HG02840 (cell line): ENCODE results near the gene CCSAP.
"Not testable (repeated sequence)": the region's sequence is repeated elsewhere in the genome, so short reads cannot be mapped to it uniquely, and the experiment has no call there.

Experiments used
- ATAC-seq: cut with Tn5 transposase; IDR thresholded peaks from one replicate; pipeline ENCODE4 v1.9.1; 2021; ENCODE audit warnings: mild to moderate bottlenecking, moderate library complexity, moderate number of reproducible peaks; ENCODE audit not compliant: unreplicated experiment, low FRiP score

Gene CCSAP, protein sequence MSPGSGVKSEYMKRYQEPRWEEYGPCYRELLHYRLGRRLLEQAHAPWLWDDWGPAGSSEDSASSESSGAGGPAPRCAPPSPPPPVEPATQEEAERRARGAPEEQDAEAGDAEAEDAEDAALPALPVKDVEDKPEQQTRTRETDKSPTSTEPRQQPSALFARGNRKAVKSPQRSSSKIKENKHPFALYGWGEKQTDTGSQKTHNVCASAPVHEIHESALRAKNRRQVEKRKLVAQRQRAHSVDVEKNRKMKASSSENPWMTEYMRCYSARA

DNA sequence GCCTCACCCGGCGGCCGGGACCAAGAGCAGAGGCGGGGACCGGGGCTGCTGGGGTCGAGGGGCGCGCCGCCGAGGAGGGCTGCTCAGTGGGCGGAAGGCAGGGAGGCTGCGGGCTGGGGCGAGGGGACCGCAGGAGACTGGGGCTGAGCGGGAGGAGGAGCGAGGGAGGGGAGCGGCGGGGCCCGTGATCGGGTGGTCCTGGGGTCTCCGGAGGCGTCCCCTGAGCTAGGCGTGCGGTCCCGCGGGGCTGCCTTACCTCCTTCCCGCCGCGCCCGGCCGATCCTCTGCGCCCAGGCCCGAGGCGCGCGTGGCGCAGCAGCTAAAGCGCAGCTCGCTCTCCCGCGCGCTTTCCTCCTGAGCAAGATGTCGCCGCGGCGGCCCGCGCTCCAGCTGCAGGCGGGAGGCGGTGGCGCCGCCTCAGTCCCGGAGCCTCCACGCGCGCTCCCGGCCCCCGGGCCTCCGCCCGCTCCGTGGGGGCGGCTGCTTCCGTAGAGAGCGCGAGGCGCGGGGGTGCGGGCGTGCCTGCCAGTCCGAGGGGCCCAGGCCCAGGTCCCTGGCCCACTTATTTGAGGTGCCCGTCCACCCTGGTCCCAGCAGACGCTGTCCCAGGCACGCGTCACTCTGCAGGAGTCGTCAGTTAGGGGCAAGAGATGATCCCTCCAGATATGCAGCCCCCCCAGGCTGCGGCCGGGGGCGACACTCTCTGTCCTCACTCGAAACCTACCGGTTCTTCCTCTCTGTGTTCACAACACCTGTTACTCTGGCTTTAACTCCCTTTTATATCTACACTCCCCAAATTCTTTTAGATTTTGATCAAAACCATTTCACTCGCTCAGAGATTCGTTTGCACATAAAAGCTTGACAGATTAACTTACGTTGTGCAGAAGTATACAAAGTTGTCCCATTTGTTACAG is at the start of gene CCSAP:
TSS of gene CCSAP (minus strand) at position 392 of the 914 bp plus-strand sequence. CDS start 582 bp downstream, outside the sequence.
- ATAC-seq = peak; percentile 40

DNA sequence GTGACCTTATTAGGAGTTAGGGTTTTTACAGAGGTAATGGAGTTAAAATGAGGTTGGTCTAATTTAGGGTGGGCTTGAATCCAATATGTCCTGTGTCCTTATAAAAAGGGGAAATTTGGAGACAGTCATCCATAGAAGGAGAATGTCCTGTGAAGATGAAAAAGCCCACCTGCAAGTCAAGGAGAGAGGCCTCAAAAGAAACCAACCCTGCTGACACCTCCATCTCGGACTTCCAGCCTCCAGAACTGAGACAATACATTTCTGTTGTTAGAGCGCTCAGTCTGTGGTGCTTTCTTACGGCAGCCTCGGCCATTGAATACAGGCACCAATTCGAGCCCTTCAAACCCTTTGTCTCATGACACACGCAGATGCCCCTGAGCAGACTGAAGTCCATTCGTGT is 47.3 kb upstream of the CCSAP start:
- no peak for ATAC-seq

DNA sequence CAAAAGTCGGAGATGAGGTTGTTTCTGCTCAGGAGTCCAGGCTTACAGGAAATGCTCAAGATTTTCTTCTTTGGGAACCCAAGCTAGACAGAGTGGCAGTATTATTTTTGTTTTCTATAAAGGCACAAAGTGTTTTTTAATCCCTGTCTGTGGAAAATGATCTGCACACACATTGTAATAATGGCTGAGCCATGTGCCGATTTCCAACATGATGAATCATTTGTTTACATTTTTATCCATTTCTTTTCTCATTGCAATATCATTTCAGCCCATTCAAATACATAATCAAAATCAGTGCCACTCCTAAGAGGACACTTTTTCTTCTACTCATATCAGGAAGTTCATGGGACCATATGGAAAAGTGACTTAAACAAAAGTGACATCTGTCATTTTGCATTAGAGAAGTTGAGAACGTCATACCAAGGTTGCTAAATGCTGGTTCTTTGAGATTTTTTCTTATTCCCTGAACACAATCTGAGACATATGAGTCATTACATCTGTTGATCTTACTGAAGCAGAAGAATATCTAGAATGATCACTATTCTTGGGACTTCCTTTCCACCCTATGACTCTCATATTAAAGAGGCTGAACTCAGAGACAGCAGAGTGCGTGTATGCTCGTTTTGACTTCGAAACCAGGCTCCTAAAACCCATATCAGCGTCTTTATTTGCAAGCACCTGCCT is 46.2 kb upstream of the CCSAP start:
- no peak for ATAC-seq

DNA sequence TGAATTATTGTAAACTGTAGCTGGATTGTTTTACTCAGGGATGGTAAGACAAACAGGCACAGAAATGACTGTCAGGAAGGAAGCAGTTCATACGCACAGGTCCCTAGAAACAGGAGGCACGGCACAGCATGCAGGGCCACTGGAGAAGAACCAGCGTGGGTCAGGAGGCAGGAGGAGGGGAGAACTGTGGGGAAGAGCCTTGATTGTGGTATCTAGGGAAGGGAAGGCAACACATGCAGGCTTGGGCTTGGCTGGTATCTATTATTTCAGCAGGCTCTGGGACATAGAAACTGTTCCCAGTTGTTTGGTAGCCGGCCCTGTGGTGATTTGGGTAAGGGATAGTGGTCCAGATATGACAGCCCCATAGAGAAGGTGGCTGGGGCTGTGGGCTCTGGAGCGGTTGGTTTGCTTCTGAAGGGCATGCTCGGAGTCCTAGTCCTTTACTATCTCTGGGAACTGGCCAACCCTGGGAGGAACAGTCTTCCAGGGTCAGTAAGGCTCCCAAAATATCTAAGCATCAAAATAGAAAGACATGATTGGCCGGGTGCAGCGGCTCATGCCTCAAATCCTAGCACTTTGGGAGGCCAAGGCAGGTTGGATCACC is 43.1 kb upstream of the CCSAP start:
- no peak for ATAC-seq

DNA sequence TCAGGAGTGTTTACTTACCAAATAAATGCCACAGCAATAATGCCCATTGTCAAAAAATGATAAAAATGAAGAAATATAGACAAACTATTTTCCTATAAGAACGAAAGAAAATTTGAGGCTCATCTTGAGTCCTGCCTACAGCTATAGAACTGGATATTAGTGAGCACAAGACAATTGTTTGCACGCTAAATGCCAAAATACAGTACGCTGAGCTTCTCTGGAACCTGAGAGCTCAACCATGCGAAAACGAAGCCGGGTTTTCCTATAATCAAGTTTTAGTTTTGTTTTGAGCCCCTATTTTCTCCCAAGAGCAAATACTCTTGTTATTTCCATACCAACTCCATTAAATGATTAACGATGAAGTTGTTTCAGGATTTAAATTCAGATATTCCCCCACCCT is 42.0 kb upstream of the CCSAP start:
- ATAC-seq = no peak

DNA sequence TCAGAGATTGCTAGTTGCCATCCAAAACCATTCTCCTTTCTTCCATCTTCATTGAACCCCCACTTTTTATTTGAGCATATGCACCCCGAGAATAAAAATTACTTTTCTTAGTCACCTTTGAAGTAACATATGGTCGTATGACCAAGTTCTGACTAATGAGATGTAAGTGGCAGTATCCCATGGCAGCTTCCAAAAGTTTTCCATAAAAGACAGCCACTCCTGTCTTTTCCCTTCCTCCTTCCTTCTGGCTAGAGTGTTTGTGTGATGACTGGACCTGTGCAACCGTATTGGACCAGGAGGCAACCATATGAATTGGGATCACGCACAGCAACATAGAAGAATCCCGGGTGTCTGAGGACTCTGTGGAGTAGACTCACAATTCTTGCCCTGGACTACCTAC is 41.1 kb upstream of the CCSAP start:
- ATAC-seq = no peak

DNA sequence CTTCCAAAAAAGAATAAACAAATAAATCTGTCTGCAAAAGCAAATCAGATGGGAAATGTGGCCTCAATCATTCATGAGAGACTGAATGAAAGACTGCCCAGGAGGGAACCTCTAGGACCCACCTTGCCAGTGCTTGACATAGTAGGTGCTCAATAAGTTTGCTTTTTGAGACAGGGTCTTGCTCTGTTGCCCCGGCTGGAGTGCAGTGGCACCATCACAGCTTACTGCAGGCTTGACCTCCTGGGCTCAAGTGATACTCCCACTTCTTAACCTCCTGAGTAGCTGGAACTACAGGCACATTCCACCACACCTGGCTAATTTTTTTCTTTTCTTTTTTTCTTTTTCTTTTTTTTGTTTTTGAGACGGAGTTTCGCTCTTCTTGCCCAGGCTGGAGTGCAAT is 40.3 kb upstream of the CCSAP start:
- no peak for ATAC-seq

DNA sequence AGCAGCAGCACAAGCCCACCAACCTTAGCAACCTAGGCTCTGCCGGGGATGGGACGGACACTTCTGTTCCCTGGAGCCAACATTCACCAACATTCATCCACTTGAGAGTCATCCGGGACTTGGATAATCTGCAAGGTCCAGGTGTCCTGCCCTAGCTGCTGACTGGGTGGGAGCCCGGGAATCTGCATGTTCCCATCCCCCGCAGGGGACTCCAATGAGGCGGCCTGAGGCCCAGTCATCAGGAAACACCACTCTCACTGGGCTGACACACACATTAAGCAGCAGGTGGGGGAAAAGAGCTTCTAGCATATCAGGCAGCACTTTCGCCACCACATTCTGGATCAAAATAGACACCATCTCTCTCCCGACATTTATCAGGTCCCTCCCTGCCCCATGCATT is 38.4 kb upstream of the CCSAP start:
- ATAC-seq = no peak

DNA sequence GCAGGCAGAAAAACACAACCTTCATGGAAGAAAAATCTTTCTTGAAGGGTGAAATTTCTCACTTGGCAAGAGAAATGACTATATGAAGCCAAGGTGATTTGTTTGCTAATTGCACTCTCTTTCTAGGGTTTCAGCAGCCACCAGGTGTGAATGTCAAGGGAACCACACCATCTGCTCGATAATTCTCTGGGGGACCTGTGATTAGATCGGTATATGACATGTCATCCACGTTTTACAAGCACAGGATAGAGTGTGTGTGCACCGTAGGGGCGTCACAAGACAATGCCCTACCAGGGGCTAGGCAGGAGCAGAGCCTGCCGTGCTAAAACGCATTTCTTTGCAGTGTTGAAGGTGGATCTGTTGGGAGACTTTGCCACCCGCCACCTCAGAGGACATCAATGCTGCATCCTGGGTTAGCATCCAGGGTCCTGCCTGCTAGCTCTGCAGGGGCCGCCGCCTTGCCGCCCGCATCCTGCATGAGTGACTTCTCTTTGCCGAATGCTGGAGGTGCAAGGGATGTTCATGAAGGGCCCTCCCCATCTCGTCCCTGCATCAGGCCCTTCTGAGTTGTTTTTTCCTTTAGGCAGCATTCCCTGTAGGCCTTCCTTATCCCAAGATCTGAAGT is 37.8 kb upstream of the CCSAP start:
- ATAC-seq = no peak

DNA sequence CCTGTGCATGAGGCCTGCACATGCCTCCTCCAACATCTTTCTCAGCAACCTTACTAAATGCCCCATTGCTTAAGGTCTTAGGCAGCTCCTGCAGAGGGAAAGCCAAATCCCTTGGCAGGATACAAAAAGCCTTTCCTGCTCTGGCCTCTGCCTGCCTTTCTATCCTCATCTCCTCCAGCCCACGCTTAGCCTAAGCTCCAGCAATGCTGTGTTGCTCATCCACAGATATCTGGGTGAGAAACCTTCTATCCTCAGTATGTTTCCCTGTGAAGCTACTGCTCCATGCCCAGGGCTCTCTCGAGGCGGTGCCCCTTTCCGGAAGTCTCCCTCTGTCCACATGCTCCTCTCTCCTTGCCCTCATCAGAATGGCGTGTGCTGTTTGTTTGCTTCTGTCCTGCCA is 37.0 kb upstream of the CCSAP start:
- no peak for ATAC-seq

DNA sequence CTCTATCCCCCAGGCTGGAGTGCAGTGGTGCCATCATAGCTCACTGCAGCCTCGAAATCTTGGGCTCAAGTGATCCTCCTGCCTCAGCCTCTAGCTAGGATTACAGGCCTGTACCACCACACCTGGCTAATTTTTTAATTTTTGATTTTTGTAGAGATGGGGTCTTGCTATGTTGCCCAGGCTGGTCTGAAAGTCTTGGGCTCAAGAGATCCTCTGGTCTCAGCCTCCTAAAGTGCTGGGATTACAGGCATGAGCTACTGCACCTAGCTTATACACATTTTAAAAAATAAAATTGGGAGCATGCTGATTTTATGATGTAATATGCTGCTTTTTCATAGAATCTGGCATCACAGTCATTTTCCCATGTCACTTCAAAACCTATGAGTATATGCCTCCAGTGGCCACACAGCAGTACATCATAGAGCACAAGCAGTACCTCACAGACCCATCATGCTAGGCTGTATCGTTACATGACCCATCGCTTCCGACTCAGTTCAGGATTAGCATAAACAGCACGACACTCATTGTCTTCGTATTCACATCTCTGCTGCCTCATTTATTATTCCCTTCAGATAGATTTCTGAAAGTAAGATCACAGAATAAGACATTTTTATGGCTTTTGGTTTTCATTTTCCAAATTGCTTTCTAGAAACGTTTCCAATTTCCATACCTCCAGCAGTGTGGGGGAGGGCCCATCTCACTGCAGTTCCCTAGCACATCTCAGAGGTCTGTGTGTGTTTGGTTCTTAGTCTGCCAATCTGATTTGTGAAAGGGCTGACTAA is 35.9 kb upstream of the CCSAP start:
- no peak for ATAC-seq

DNA sequence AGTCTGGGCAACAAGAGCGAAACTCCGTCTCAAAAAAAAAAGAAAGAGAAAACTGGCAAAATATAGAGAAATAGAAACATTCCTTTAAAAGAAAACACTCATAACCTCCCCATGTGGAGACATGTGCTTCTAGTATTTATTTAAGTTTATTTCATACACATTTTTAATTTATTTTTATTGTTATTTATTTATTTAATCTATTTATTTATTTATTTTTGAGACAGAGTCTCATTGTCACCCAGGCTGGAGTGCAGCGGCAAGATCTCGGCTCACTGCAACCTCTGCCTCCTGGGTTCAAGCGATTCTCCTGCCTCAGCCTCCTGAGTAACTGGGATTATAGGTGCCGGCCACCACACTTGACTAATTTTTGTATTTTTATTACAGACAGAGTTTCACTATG is 35.2 kb upstream of the CCSAP start:
- not testable (repeated sequence) for ATAC-seq

DNA sequence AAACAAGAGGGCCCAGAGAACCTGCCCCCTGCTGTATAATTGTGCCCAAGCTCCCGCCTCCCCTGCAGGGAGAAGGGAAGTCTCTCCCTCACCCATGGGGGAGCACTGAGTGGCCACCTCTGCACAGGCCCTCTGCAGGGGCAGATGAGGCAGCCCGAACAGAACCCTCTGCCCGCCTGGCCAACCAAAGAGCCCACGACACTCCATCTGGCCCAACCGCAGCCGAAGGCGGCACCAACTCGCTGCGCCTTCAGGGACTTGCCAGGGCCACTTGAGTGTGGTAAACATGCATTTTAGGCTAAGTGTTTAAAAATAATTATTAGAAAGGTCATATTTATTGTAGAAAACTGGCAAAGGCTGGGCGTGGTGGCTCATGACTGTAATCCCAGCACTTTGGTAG is 34.6 kb upstream of the CCSAP start:
- ATAC-seq = no peak

DNA sequence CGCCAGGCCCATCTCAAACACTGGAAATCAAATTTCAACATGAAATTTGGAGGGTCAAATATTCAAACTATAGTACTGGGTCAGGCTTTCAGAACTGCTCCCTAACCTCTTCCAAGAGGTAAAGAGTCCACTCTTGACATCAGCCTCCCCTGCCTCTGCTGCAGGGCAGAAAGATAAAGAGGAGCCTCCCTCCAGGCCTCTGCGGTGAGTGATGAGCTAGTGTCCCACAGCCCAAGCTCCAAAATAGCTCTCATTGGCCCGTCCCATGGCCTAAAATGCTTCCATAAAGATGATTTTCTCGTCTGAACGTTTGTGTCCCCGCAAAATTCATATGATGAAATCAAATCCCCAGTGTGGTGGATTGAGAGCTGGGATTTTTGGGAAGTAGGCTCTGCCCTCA is 33.7 kb upstream of the CCSAP start:
- no peak for ATAC-seq

DNA sequence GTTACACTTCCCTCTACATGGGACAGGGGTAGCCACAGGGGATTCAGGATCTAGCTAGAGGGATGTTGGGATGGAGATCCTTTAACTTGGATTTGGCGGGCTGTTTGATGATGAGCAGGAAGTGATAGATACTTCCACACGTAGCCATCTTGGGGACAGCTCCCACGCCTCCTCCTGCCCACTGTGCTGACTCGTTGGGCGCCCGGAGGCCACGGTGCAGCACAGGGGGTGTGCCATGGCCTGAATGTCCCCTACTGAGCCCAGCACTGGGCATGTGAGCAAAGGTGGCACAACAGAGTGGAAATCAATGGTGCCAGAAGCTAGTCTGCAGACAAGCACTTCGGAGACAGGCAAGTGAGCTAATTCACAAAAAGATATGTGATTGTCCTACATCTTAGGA is 31.6 kb upstream of the CCSAP start:
- no peak for ATAC-seq

DNA sequence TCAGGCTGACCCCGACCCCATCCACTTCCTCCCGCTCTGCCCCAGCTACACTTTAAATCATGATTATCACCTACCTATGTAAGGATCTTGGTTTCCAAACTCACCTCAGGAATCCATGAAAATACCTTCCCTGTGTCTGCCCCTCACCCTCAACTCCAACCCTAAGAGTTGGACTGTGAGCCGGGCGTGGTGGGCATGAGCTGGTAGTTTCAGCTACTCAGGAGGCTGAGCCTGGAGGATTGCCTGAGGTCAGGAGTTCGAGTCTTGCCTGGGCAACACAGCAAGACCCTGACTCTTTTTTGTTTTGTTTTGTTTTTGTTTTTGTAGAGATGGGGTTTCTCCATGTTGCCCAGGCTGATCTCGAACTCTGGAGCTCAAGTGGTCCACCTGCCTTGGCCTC is 30.5 kb upstream of the CCSAP start:
- ATAC-seq = no peak

DNA sequence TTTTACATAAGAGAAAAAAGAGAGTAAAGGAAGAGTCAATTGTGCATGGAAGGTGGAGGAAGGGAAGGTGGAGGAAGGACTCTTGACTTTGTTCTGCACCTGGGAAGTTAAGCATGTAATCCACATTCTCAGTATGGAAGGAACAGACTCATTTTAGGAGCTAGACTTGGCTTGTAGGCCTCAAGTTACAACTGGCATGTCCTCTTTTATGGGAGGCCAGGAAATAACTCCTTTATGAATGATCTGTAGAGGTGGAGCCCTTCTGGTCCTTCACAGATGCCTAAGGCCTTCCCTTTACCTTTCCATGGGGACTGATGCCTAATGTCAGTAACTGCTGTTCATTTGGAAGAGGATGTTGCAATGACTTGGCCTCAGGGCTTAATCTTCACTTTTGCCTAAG is 29.4 kb upstream of the CCSAP start:
- no peak for ATAC-seq

DNA sequence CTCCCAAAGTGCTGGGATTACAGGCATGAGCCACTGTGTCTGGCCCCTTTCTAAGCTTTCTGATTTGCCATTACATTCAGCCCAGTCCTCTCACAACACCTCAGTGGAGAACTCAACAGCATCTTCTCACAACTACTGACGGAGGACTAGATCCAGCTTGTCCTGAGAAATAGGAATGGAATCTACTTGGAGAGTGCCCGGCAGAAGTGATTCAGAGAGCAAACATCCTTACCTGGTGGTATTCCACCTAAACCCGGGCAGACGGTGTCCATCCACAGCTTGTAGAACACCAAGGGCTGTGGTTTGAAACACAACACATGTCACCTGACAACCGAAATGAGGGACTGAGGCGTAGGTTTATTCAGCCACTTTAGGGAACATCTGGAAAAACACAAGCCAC is 28.8 kb upstream of the CCSAP start:
- no peak for ATAC-seq

DNA sequence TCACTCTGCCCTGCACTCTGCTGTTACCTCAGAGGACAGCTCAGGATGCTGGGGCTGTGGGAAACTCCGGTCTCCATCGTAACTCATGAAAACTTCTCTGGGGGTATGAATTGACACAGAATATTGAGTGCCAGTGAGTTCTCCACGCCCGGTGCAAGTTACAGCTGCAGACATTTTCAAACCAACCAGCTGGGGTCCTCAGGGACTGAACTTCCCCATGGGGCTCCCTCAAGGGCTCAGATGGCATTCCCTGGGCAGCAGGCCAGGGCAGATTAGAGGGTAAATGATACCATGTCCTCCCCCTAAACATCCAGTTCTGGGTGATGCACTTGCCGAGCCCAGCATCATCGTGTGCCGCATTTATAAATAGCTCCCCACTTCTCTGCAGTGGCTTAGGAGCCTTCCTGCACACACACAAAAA is 27.8 kb upstream of the CCSAP start:
- no peak for ATAC-seq

DNA sequence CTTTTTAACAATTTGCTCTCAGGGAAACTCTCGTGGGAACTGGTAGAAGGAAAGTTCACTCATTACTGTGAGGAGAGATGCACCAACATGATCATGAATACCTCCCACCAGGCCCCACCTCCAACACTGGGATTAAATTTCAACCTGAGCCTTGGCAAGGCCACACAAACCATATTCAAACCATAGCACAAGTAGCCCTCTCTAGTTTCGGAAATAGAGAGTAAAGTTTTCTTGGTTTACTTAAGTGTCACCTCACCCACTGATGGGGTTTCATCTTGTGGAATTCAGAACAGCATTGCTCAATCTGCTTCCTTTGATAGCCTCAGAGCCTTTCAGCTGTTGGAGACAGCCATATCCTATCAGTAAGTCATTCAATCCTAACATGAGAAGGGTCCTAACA is 25.5 kb upstream of the CCSAP start:
- peak; percentile 55 for ATAC-seq
